Measurements from ENCODE around the gene MS4A10. TPM values are rescaled to one million over a fixed set of nuclear protein-coding genes. Genes with fewer than 3 reads are reported as not detected.

Gene MS4A10
- total and polyA plus RNA-seq, 2 experiments from 2014 or later: not detected

- Mint-ChIP-seq H3K4me1 (peaks cover 2% of the 10 kb centered on the region; the same call in 2 of the 3 replicates), H3K36me3 (ENCODE audit: low read depth) (no peaks in the 10 kb centered on the region; the same call in 2 of the 3 replicates), H3K27ac (no peak overlapping the region), H3K27me3 (ENCODE audit: insufficient read depth, low read depth, poor library complexity) (peaks cover 15% of the 10 kb centered on the region), H3K9me3 (peaks cover 7% of the 10 kb centered on the region), H3K4me3 (no peak overlapping the region)
- Histone ChIP-seq H3F3A (replicated peaks; ENCODE audit: low read depth) (no peaks in the 10 kb centered on the region), H3K4me3 (no peak overlapping the region), H4K20me1 (replicated peaks; ENCODE audit: insufficient read depth) (no peaks in the 10 kb centered on the region), H3K79me2 (replicated peaks; ENCODE audit: insufficient read depth) (no peaks in the 10 kb centered on the region), H3K4me2 (no peak overlapping the region), H3K27ac (ENCODE audit: low read depth) (no peak overlapping the region), H3K4me1 (ENCODE audit: insufficient read depth) (no peaks in the 10 kb centered on the region), H2AFZ (no peak overlapping the region), H3K27me3 (ENCODE audit: insufficient read depth) (peaks cover 17% of the 10 kb centered on the region; the same call in 1 of the 2 replicates), H3K36me3 (ENCODE audit: insufficient read depth) (no peaks in the 10 kb centered on the region), H3K9me2 (ENCODE audit: insufficient read depth) (no peaks in the 10 kb centered on the region; the same call in 1 of the 2 replicates)
- TF ChIP-seq EZH2phosphoT487 (IDR thresholded peaks at IDR 0.05; ENCODE audit: unreplicated experiment): no peak
- TF ChIP-seq CREB1 (CRISPR knock-in tag; IDR thresholded peaks at IDR 0.05; ENCODE audit: low read depth): no peak
- no peak for TF ChIP-seq ZNF114 (CRISPR knock-in tag; IDR thresholded peaks at IDR 0.05)
- no peak for TF ChIP-seq ETS1 (IDR thresholded peaks at IDR 0.05)
- TF ChIP-seq CTCF (conservative IDR thresholded peaks at IDR 0.05; ENCODE audit: low read depth in 2 of 2): no peak
- no peak for TF ChIP-seq ZNF462 (CRISPR knock-in tag; IDR thresholded peaks at IDR 0.05)
- no peak for TF ChIP-seq REST (IDR thresholded peaks at IDR 0.05; ENCODE audit: unreplicated experiment)
- TF ChIP-seq NANOG (IDR thresholded peaks at IDR 0.05; ENCODE audit: borderline replicate concordance): no peak
- no peak for TF ChIP-seq POLR2AphosphoS5 (IDR thresholded peaks at IDR 0.05; ENCODE audit: low read depth)
- TF ChIP-seq STAT1 (IDR thresholded peaks at IDR 0.05; ENCODE audit: unreplicated experiment): no peak
- TF ChIP-seq ZNF331 (CRISPR knock-in tag; IDR thresholded peaks at IDR 0.05; ENCODE audit: low read depth): no peak
- TF ChIP-seq EZH2 (IDR thresholded peaks at IDR 0.05; ENCODE audit: low read depth, unreplicated experiment): no peak
- no peak for TF ChIP-seq JUNB (IDR thresholded peaks at IDR 0.05; ENCODE audit: unreplicated experiment)
- DNase-seq (ENCODE audit: low spot score) (no peak), ATAC-seq (no peak)
These were observed 15.9 kb upstream of the MS4A10 start for GRCh38 chr11:60769273-60769672.

All from GM23338 (cell line).